Cardiac muscle cell (in vitro differentiated cells and primary cell): ENCODE measurements around the gene CCL4L2. TPM values are rescaled to one million over a fixed set of nuclear protein-coding genes. Genes with fewer than 3 reads are reported as not detected.
"Not testable (repeated sequence)": the region's sequence is repeated elsewhere in the genome, so short reads cannot be mapped to it uniquely, and the experiment has no call there.

Experiments
- DNase-seq, 2 donors: peaks; one replicate each; pipeline versions ENCODE4 v3.0.0 to v3.0.0-alpha.2; 2010 to 2017; ENCODE audit warnings: low read depth in 1 of 2, low spot score in 1 of 2
- H3K27ac ChIP-seq: fragments of 200-600 bp; sonication (generic); 2 replicates; pipeline ENCODE4 v1.5.1; 2016
- H3K27me3 ChIP-seq: fragments of 200-600 bp; sonication (generic); 2 replicates; pipeline ENCODE4 v1.6.0; 2016; ENCODE audit warnings: control low read depth
- H3K36me3 ChIP-seq: fragments of 200-600 bp; sonication (generic); 2 replicates; pipeline ENCODE4 v1.5.1; 2016; ENCODE audit warnings: control low read depth
- H3K4me1 ChIP-seq: fragments of 200-600 bp; sonication (generic); 2 replicates; pipeline ENCODE4 v1.8.1; 2017; ENCODE audit warnings: low read depth, mild to moderate bottlenecking, mixed run types
- H3K4me3 ChIP-seq: fragments of 200-600 bp; sonication (generic); 2 replicates; pipeline ENCODE4 v1.5.1; 2016; ENCODE audit warnings: mild to moderate bottlenecking
- H3K9me3 ChIP-seq: fragments of 200-600 bp; sonication (generic); 2 replicates; pipeline ENCODE4 v1.5.1; 2017; ENCODE audit warnings: low read depth, mild to moderate bottlenecking, control low read depth
- CTCF ChIP-seq: IDR thresholded peaks from 2 replicates; pipeline ENCODE4 v1.5.1; 2012; ENCODE audit warnings: low read depth, mild to moderate bottlenecking, low read length
- polyA plus RNA-seq: library from polyadenylated mRNA; unstranded; fragments of >200 nt; fragmentation: Nextera tagmentation; extraction: Ambion mirVana; gene quantifications from 2 replicates; pipeline ENCODE4 v1.2.1, GENCODE V29; 2016
- total RNA-seq: library from RNA; depleted of rRNA; stranded (reverse); fragments of >200 nt; gene quantifications from 2 replicates; pipeline ENCODE4 v1.2.3, GENCODE V29; 2016

Gene CCL4L2
- total and polyA plus RNA-seq, 2 experiments from 2014 or later: 0.21 TPM; not detected in 1

- no peaks in the 10 kb centered on the region for H3K9me3 ChIP-seq
- no peak overlapping the region for H3K4me3 ChIP-seq
- H3K36me3 ChIP-seq: no peaks in the 10 kb centered on the region
- H3K4me1 ChIP-seq: no peaks in the 10 kb centered on the region
- DNase-seq: no peak
- H3K27me3 ChIP-seq: peaks cover 5% of the 10 kb centered on the region
- no peak overlapping the region for H3K27ac ChIP-seq
- TF ChIP-seq CTCF: no peak
Measured at GRCh38 chr17:36198831-36199465, 11.9 kb upstream of the CCL4L2 start.

DNA sequence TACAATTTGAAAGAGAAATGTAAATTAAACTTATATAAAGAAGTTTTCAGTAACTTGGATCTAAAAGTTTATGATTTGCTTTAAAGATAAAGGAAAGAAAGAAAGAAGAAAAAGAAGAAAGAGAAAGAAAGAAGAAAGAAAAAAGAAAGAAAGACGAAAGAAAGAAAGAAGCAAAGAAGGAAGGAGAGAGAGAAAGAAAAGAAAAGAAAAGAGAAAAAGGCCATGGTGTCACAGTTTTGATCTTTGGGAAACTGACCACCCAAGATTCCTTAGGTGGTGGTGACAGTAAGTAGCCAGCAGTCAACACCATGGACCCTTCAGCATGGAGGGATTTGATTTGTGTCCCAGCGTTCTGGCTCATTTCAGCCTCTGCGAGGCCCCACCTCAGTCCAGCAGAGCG is 9.8 kb upstream of the CCL4L2 start:
- H3K4me1 ChIP-seq, DNase-seq, H3K27me3 ChIP-seq, H3K36me3 ChIP-seq, H3K4me3 ChIP-seq, H3K9me3 ChIP-seq, H3K27ac ChIP-seq: not testable (repeated sequence)

GRCh38 chr17:36201506-36201905 is 9.4 kb upstream of the CCL4L2 start:
- H3K9me3 ChIP-seq, H3K4me1 ChIP-seq, H3K27me3 ChIP-seq, DNase-seq, H3K4me3 ChIP-seq, H3K27ac ChIP-seq, H3K36me3 ChIP-seq: not testable (repeated sequence)

GRCh38 chr17:36203335-36203734 is 7.5 kb upstream of the CCL4L2 start:
- no peak overlapping the region for H3K27ac ChIP-seq
- H3K27me3 ChIP-seq: no peaks in the 10 kb centered on the region
- no peak overlapping the region for H3K4me3 ChIP-seq
- no peaks in the 10 kb centered on the region for H3K36me3 ChIP-seq
- no peak for DNase-seq
- H3K4me1 ChIP-seq: no peaks in the 10 kb centered on the region
- no peak for TF ChIP-seq CTCF
- no peaks in the 10 kb centered on the region for H3K9me3 ChIP-seq

DNA sequence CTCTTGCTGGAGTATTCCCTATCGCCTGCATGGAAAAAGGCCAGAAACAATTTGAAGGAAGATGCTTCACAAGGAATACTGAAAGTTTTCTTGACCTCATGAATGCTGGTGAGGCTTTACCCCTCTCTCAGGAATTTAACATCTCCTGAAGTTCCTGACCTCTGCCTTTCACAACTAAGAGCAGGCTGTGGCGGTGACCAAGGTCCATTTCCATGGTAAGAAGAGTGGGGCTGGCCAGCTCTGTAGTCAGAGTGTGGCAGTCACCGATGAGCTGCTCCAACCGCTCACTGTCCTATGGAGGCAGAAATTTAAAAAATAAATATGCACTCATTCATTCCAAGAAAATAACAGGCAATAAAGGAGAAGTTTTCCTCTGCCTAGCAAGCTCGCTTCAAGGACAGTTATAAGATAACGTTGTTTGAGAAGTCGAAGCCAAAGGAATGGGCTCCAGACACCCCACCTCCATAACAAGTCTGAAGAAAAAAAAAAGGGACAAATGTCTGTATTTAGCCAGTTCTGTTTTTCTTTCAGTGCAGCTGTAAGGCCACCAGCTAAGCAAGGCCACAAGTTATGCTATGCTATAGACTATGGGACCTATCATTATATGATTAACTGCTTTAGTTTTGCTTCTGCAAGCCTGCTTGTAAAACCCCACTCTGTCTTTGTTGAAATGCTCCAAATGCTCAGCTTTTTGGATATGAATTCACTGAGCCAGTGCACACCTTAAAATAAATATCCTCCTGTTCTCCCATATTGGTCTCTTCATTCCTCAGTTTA is 6.0 kb upstream of the CCL4L2 start:
- Histone ChIP-seq H3K4me3 (no peak overlapping the region), H3K4me1 (no peaks in the 10 kb centered on the region), H3K27ac (no peak overlapping the region), H3K36me3 (no peaks in the 10 kb centered on the region), H3K9me3 (no peaks in the 10 kb centered on the region), H3K27me3 (no peaks in the 10 kb centered on the region)
- no peak for TF ChIP-seq CTCF
- DNase-seq: no peak

DNA sequence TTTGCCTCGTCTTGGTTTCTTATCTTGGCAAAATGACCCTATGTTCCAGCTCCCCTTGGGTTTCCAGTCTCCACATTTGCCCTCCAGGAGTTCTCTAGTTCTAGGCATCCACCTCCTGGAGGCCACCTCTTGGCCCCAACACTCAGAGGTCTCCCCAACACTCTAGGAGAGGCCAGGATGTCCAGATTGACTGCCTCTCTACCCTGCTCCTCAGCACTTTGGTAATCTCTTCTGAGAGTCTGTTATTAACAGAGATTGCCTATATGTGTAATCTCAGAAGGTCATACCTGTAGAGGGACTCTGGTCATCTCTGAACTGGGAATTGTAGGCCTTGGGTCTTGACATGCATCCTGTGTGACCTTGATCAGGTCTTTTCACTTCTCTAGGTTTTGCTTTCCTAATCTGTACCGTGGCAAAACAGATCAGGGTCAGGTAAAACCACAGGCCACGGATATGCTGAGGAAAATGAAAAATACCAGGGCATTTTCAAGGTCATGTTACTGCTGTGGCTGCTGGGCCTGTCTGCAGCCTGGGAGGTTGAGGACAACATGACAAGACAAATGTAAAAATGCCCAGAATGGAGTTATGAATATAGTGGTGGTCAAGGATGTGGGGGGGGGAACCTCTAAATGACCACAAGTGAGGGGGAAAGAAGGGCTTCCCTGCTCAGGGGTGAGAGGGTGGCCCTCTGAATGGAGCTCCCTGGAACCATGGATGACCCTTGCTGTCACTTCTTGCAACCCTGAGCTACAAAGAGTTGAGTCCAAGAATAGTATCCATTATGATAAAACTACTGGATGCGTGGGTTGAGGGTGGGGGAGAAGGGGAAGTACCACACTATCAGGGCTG is 5.0 kb upstream of the CCL4L2 start:
- DNase-seq: no peak
- Histone ChIP-seq H3K4me1 (no peaks in the 10 kb centered on the region), H3K4me3 (no peak overlapping the region), H3K9me3 (no peaks in the 10 kb centered on the region), H3K27ac (no peak overlapping the region), H3K27me3 (no peaks in the 10 kb centered on the region), H3K36me3 (no peaks in the 10 kb centered on the region)
- TF ChIP-seq CTCF: no peak

DNA sequence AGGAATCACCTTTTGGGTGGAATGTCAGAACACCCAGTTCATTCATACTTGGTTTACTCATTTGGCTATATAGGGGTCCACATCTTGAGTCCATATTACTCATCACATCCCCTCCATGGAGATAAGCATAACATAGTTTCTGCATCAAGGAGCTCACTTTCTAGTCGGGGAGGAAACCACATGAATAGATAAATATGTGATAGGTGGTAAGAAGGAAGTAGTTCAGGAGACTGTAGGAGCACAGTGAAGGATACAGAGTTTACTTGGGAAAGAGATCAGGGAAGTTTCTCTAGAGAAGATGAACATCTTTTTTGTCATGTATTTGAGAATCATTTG is 4.4 kb upstream of the CCL4L2 start:
- not testable (repeated sequence) for DNase-seq, H3K4me3 ChIP-seq, H3K4me1 ChIP-seq, H3K27ac ChIP-seq, H3K36me3 ChIP-seq, H3K9me3 ChIP-seq, H3K27me3 ChIP-seq

DNA sequence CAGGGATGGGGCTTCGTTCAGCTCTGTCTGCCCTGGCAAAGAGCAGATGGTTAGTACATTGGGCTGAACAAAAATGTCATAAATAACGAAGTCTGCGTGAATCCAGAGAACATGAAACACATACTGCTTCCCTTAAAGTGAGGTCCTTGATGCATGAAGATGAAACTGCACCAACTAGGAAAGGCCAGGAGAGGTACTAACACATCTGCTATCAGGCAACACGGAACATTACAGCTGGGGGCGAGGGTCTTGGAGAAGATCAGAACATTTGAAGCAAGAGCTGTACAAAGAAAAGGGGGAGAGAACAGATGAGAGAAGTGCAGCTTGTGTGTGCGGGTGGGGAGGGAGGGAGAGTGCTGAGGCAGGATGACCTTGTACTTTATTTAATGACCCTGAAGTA is 3.5 kb upstream of the CCL4L2 start:
- H3K36me3 ChIP-seq, H3K27ac ChIP-seq, H3K27me3 ChIP-seq, H3K4me3 ChIP-seq, DNase-seq, H3K9me3 ChIP-seq, H3K4me1 ChIP-seq: not testable (repeated sequence)
